Naive B cell (primary cell): ENCODE results near the gene SAMD4A. TPM values are rescaled to one million over a fixed set of nuclear protein-coding genes. Genes with fewer than 3 reads are reported as not detected.
A peak's percentile ranks its signal among the peaks of the same experiment; 100 is the strongest.
"Not testable (repeated sequence)": the region's sequence is repeated elsewhere in the genome, so short reads cannot be mapped to it uniquely, and the experiment has no call there.

Experiments used
- ATAC-seq, 2 donors: fragments of 150-1000 bp; cut with Tn5 transposase; 2 replicates each; pipeline ENCODE4 v1.10.0; 2021; ENCODE audit warnings: low read depth in 2 of 2, mild to moderate bottlenecking in 2 of 2, moderate library complexity in 2 of 2
- DNase-seq: peaks from one replicate; pipeline ENCODE4 v3.0.0; 2022
- H3K27ac Mint-ChIP-seq, 6 donors: one replicate each; pipeline ENCODE4 v1.8.0; 2020 to 2022; ENCODE audit warnings: mild to moderate bottlenecking in 6 of 6, mixed read lengths in 6 of 6, moderate library complexity in 5 of 6, inconsistent platforms in 2 of 6
- H3K27me3 Mint-ChIP-seq, 3 donors: one replicate each; pipeline ENCODE4 v1.8.0; 2021 to 2022; ENCODE audit warnings: mixed read lengths in 3 of 3, mild to moderate bottlenecking in 1 of 3
- H3K36me3 Mint-ChIP-seq, 2 donors: one replicate each; pipeline ENCODE4 v1.8.0; 2020 to 2022; ENCODE audit warnings: mixed read lengths in 2 of 2, inconsistent platforms in 1 of 2, mild to moderate bottlenecking in 1 of 2
- H3K4me1 Mint-ChIP-seq, 3 donors: one replicate each; pipeline ENCODE4 v1.8.0; 2020 to 2022; ENCODE audit warnings: mixed read lengths in 3 of 3, inconsistent platforms in 1 of 3, mild to moderate bottlenecking in 1 of 3, moderate library complexity in 1 of 3
- H3K4me3 Mint-ChIP-seq, 8 donors: one replicate each; pipeline ENCODE4 v1.8.0; 2020 to 2022; ENCODE audit warnings: mild to moderate bottlenecking in 8 of 8, mixed read lengths in 8 of 8, moderate library complexity in 8 of 8, inconsistent platforms in 2 of 8
- H3K9me3 Mint-ChIP-seq, 7 donors: one replicate each; pipeline ENCODE4 v1.8.0; 2020 to 2022; ENCODE audit warnings: mixed read lengths in 7 of 7, mild to moderate bottlenecking in 5 of 7, inconsistent platforms in 2 of 7, moderate library complexity in 1 of 7
- polyA plus RNA-seq, 6 donors: library from polyadenylated mRNA; unstranded; fragments of 300-500 nt; fragmentation: Illumina TruSeq; gene quantifications; one replicate each; pipeline ENCODE4 v1.2.3, GENCODE V29; 2021; ENCODE audit warnings: low read depth in 6 of 6

The SAMD4A gene
- polyA plus RNA-seq, 6 donors from 2014 or later, result 0.84 to 2.1 (median 1.2) TPM; not detected in 1

- Mint-ChIP-seq H3K4me1 (no peaks in the 10 kb centered on the region), H3K9me3 (peaks cover 0 to 7% (median 0%) of the 10 kb centered on the region in 7 donors), H3K36me3 (no peaks in the 10 kb centered on the region), H3K27me3 (no peaks in the 10 kb centered on the region), H3K27ac (peak overlapping the region in 1 of 6 donors; percentile 51), H3K4me3 (no peak overlapping the region)
- DNase-seq (no peak), ATAC-seq (no peak)
Measured at GRCh38 chr14:54617467-54617866, 50.5 kb downstream of the SAMD4A start.

DNA sequence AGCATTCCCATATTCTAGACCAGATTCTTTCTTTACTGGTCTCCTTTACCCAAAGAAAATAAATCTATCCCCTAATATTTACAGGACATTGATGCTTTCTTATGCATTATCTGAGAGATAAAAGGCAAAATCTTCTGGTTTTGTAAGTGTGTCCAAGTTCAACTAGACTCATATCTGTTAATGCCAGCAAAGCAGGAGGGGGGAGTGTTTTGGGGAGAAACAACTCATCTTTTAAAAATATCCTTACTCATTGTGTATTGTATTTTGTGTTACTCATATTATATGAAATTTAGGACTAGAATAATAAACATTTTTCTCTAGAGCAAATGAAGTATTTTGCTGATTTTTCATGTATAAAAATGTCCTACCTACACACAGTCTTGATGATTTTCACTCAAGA, 54.8 kb downstream of the SAMD4A start:
- peaks cover 0 to 7% (median 0%) of the 10 kb centered on the region in 7 donors for H3K9me3 Mint-ChIP-seq
- DNase-seq (no peak), ATAC-seq (no peak)
- peaks cover 4 to 16% (median 13%) of the 10 kb centered on the region in 3 donors for H3K4me1 Mint-ChIP-seq
- H3K27me3 Mint-ChIP-seq, result no peaks in the 10 kb centered on the region
- H3K27ac Mint-ChIP-seq, result peak overlapping the region in 1 of 6 donors; percentile 64
- no peaks in the 10 kb centered on the region for H3K36me3 Mint-ChIP-seq
- H3K4me3 Mint-ChIP-seq, result no peak overlapping the region

- H3K9me3 Mint-ChIP-seq, result peaks cover 0 to 7% (median 0%) of the 10 kb centered on the region in 7 donors
- H3K36me3 Mint-ChIP-seq, result no peaks in the 10 kb centered on the region
- no peaks in the 10 kb centered on the region for H3K27me3 Mint-ChIP-seq
- no peak for ATAC-seq
- no peak overlapping the region for H3K4me3 Mint-ChIP-seq
- H3K27ac Mint-ChIP-seq, result peak overlapping the region in 1 of 6 donors; percentile 14
- DNase-seq, result no peak
- H3K4me1 Mint-ChIP-seq, result peaks cover 10 to 23% (median 20%) of the 10 kb centered on the region in 3 donors
Measured at GRCh38 chr14:54622192-54622958, 55.4 kb downstream of the SAMD4A start.

DNA sequence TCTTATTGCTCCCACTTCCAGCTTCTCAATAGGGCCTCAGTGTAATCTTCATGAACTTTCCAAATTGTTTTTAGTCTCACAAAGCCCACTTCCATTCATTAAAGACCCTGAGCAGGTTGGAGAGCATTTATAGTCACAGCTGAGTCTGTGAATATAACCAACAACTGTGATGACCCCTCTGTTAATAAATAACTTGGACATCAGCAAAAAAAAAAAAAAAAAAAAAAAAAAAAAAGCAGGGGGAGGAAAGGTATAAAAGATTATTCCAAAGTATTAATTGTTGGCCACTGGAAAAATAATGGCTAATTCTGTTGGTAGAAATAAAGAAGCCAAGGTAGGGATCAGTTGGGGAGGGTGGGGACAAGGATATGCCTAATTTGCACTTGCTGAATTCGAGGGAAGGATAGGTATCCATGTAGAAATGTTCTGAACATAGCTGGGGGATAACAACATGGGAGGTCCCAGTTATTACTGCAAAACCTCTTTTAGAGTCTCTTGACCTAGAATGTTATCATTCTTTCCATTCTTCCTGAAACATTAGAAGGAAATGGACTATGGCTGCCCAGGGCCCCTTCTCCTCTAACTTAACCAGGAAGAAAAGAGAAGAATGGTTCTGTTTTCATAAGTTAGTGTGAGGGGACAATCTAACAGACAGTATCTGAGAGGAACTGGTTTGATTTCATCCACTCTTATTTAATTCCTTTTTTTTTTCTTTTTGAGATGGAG, 56.5 kb downstream of the SAMD4A start:
- H3K4me1 Mint-ChIP-seq, result peaks cover 21 to 34% (median 31%) of the 10 kb centered on the region in 3 donors
- peaks cover 0 to 7% (median 0%) of the 10 kb centered on the region in 7 donors for H3K9me3 Mint-ChIP-seq
- no peak overlapping the region for H3K4me3 Mint-ChIP-seq
- no peaks in the 10 kb centered on the region for H3K27me3 Mint-ChIP-seq
- H3K36me3 Mint-ChIP-seq, result no peaks in the 10 kb centered on the region
- DNase-seq (no peak), ATAC-seq (no peak)
- peak overlapping the region in 2 of 6 donors; percentile 63 to 64 for H3K27ac Mint-ChIP-seq

DNA sequence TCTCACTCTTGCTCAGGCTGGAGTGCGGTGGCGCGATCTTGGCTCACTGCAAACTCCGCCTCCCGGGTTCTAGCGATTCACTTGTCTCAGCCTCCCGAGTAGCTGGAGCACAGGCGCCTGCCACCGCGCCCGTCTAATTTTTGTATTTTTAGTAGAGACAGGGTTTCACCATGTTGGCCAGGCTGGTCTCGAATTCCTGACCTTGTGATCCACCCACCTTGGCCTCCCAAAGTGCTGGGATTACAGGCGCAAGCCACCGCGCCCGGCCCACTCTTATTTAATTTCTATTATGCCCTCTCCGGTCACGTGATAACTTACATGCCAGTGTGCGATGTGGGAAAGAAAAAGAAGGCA, 57.1 kb downstream of the SAMD4A start:
- H3K9me3 Mint-ChIP-seq, H3K36me3 Mint-ChIP-seq, H3K27me3 Mint-ChIP-seq, H3K4me3 Mint-ChIP-seq, ATAC-seq, DNase-seq: not testable (repeated sequence)
- Mint-ChIP-seq H3K4me1 (peaks cover 26 to 39% (median 36%) of the 10 kb centered on the region in 3 donors), H3K27ac (peak overlapping the region in 2 of 6 donors; percentile 29 to 47)

- Mint-ChIP-seq H3K36me3 (no peaks in the 10 kb centered on the region), H3K27ac (no peak overlapping the region), H3K9me3 (peaks cover 0 to under 1% (median 0%) of the 10 kb centered on the region in 7 donors), H3K4me3 (no peak overlapping the region), H3K4me1 (peaks cover 33 to 48% (median 47%) of the 10 kb centered on the region in 3 donors), H3K27me3 (no peaks in the 10 kb centered on the region)
- no peak for DNase-seq
- no peak for ATAC-seq
Measured at GRCh38 chr14:54625112-54625511, 58.2 kb downstream of the SAMD4A start.

- H3K9me3 Mint-ChIP-seq, result no peaks in the 10 kb centered on the region
- H3K27me3 Mint-ChIP-seq, result no peaks in the 10 kb centered on the region
- H3K4me3 Mint-ChIP-seq, result peak overlapping the region; percentile 70 to 91 (median 80)
- H3K36me3 Mint-ChIP-seq, result peaks cover 0 to under 1% of the 10 kb centered on the region in 2 donors
- DNase-seq, result no peak
- peak; percentile 18 to 23 for ATAC-seq
- H3K27ac Mint-ChIP-seq, result peak overlapping the region; percentile 61 to 98 (median 92)
- peaks cover 38 to 56% (median 54%) of the 10 kb centered on the region in 3 donors for H3K4me1 Mint-ChIP-seq
Measured at GRCh38 chr14:54627219-54627539, 60.3 kb downstream of the SAMD4A start.

DNA sequence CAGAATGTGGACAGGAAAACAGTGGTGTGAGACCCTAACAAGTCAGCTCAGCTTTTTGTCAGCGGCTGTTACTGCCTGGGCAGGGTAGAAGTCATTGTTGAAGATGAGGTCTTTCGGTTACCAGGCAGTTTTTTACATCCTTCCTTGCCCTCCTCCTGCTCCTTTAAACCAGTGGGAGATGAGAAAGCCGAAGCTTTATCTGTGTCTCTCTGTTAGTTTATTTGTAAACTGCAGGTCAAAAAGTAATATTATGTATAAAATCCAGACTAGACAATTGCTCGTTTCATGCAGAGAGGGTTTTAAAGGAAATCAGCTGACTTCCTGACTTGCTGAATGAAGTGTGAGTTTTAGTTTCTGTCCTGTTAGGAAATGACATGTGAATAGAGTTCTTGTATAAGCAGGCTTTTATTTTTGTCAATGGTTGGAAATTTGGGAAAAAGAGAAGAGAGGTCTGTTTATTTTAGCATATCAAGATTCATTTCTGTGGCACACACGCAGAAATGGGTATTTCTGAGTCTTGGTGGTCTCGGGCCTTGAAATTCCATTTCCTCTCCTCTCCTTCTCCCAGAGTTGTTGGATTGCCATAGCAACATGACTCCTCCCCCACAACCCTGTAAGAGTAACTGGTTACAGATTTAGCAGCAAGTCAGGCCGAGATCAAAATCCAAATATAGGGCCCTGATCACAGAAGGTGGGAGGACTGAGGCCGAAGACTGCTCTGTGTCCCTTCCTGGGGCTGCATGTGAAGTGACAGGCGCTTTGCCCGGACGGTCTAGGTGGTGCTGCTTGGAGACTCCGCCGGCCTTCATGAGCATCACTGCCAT, 60.8 kb downstream of the SAMD4A start:
- Mint-ChIP-seq H3K36me3 (peaks cover 0 to 6% of the 10 kb centered on the region in 2 donors), H3K27ac (peak overlapping the region; percentile 61 to 98 (median 92))
- DNase-seq, result peak; percentile 53

DNA sequence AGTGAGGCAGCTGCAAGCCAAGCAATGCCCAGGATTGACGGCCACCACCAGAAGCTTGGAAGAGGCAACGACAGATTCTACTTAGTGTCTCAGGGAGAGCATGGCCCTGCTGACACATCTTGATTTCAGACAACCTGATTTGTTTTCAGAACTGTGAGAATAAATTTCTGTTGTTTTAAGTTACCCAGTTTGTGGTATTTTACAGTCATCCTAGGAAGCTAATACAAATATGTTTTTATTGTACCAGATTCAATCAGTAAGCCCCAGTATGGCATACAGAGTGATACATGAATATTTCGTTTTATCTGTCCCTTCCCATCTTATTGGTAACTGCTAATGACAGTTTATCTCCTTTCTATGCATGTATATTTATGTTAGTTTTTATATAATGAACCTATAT, 62.3 kb downstream of the SAMD4A start:
- Mint-ChIP-seq H3K27ac (peak overlapping the region in 1 of 6 donors; percentile 93), H3K9me3 (peaks cover 0 to 3% (median 0%) of the 10 kb centered on the region in 7 donors), H3K36me3 (peaks cover 0 to 6% of the 10 kb centered on the region in 2 donors), H3K27me3 (no peaks in the 10 kb centered on the region), H3K4me1 (peaks cover 38 to 61% (median 54%) of the 10 kb centered on the region in 3 donors), H3K4me3 (peak overlapping the region in 6 of 8 donors; percentile 5 to 87 (median 74))
- ATAC-seq (no peak), DNase-seq (no peak)

More for the DNA sequence above, 60.8 kb downstream of the SAMD4A start:
- peaks cover 0 to 3% (median 0%) of the 10 kb centered on the region in 7 donors for H3K9me3 Mint-ChIP-seq
- peak overlapping the region; percentile 70 to 91 (median 80) for H3K4me3 Mint-ChIP-seq
- no peaks in the 10 kb centered on the region for H3K27me3 Mint-ChIP-seq
- H3K4me1 Mint-ChIP-seq, result peaks cover 38 to 56% (median 54%) of the 10 kb centered on the region in 3 donors
- ATAC-seq, result peak; percentile 86 to 87

DNA sequence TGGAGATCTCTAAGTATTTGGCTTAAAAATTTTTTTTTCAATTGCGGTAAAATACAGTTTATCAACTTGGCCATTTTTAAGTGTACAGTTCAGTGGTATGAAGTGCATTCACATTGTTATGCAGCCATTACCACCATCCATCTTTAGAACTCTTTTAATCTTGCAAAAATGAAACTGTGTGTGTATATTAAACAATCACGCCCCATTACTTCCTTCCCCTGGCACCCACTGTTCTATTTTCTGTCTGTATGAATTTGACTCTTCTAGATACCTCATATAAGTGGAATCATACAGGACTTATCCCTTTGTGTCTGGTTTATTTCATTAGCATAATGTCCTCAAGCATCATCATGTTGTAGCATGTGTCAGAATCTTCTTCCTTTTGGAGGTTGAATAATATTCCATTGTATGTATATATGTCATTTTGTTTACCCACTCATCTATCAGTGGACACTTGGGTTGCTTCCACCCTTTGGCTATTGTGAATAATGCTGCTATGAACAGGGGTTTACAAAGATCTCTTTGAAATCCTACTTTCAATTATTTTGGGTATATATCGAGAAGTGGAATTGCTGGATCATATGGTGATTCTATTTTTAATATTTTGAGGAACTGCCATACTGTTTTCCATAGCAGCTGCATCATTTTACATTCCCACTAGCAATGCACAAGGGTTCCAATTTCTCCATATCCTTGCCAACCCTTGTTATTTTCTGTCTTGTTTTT, 62.9 kb downstream of the SAMD4A start:
- H3K4me3 Mint-ChIP-seq, result peak overlapping the region; percentile 9 to 87 (median 45)
- peaks cover 0 to 3% (median 0%) of the 10 kb centered on the region in 7 donors for H3K9me3 Mint-ChIP-seq
- H3K36me3 Mint-ChIP-seq, result peaks cover 0 to 6% of the 10 kb centered on the region in 2 donors
- H3K27me3 Mint-ChIP-seq, result no peaks in the 10 kb centered on the region
- H3K4me1 Mint-ChIP-seq, result peaks cover 42 to 61% (median 51%) of the 10 kb centered on the region in 3 donors
- ATAC-seq (peak in 1 of 2 donors; percentile 16), DNase-seq (no peak)
- peak overlapping the region in 5 of 6 donors; percentile 36 to 96 (median 46) for H3K27ac Mint-ChIP-seq

DNA sequence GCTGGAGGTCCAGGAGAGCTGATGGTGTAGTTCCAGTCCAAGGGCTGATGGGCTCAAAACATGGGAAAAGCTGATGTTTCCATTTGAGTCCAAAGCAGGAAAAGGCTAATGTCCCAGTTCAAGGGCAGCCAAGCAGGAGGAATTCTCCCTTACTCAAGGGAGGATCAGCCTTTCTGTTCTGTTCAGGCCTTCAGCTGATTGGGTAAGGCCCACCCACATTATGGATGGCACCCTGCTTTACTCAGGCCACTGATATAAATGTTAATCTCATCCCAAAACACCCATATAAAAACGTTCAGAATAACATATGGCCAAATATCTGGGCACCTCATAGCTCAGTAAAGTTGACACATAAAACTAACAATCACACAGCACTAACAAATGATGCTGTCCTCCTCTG, 64.1 kb downstream of the SAMD4A start:
- DNase-seq, result no peak
- Mint-ChIP-seq H3K36me3 (peaks cover 0 to 10% of the 10 kb centered on the region in 2 donors), H3K27me3 (no peaks in the 10 kb centered on the region), H3K9me3 (peaks cover 0 to 3% (median 0%) of the 10 kb centered on the region in 7 donors), H3K4me3 (peak overlapping the region in 1 of 8 donors; percentile 27), H3K4me1 (peaks cover 41 to 54% (median 45%) of the 10 kb centered on the region in 3 donors), H3K27ac (no peak overlapping the region)
- ATAC-seq, result no peak

- Mint-ChIP-seq H3K4me3 (no peak overlapping the region), H3K4me1 (peaks cover 31 to 42% (median 36%) of the 10 kb centered on the region in 3 donors), H3K36me3 (peaks cover 0 to 16% of the 10 kb centered on the region in 2 donors), H3K27ac (peak overlapping the region in 1 of 6 donors; percentile 1), H3K9me3 (peaks cover 0 to 3% (median 0%) of the 10 kb centered on the region in 7 donors), H3K27me3 (no peaks in the 10 kb centered on the region)
- ATAC-seq (no peak), DNase-seq (no peak)
Measured at GRCh38 chr14:54632452-54632851, 65.5 kb downstream of the SAMD4A start.
